Naive thymus-derived CD4-positive, alpha-beta T cell (primary cell): ENCODE measurements around the gene TUBA1C. TPM values are rescaled to one million over a fixed set of nuclear protein-coding genes. Genes with fewer than 3 reads are reported as not detected.

Experiments used
- ATAC-seq: fragments of 150-1000 bp; cut with Tn5 transposase; 2 replicates; pipeline ENCODE4 v1.10.0; 2021; ENCODE audit warnings: mild to moderate bottlenecking, moderate library complexity
- CTCF ChIA-PET: fragments of 350-600 bp; sonication (Branson Sonifier 250); formaldehyde crosslinking; loops from one replicate; lab custom pipeline; 2021; ENCODE audit warnings: antibody characterized with exemption; lab: Charles Lee
- POLR2A ChIA-PET: fragments of 350-600 bp; sonication (Branson Sonifier 250); formaldehyde crosslinking; loops from one replicate; lab custom pipeline; 2021; ENCODE audit warnings: antibody characterized with exemption, inconsistent platforms; lab: Charles Lee
- DNase-seq, 9 donors: peaks; one replicate each; pipeline versions ENCODE4 v3.0.0 to v3.0.0-alpha.2; 2020 to 2022; ENCODE audit warnings: mixed read lengths in 1 of 9
- H3K27ac ChIP-seq: one replicate; pipeline ENCODE4 v1.7.0; 2013; ENCODE audit warnings: mild to moderate bottlenecking, low read depth, low read length, moderate library complexity
- H3K27me3 ChIP-seq, 2 donors: one replicate each; pipeline ENCODE4 v1.7.0; 2013; ENCODE audit warnings: low read length in 2 of 2, mild to moderate bottlenecking in 2 of 2, moderate library complexity in 2 of 2; ENCODE audit not compliant: control insufficient read depth in 2 of 2, insufficient read depth in 2 of 2
- H3K36me3 ChIP-seq, 3 experiments: 1 replicate in 2 of 3; 2 replicates in 1 of 3; pipeline ENCODE4 v1.7.0; 2013; ENCODE audit warnings: low read length in 3 of 3, mild to moderate bottlenecking in 3 of 3, moderate library complexity in 1 of 3; ENCODE audit not compliant: insufficient read depth in 3 of 3, control insufficient read depth in 2 of 3
- H3K4me1 ChIP-seq, 2 donors: one replicate each; pipeline ENCODE4 v1.7.0; 2013; ENCODE audit warnings: low read length in 2 of 2, mild to moderate bottlenecking in 2 of 2, moderate library complexity in 1 of 2; ENCODE audit not compliant: control insufficient read depth in 2 of 2, insufficient read depth in 2 of 2
- H3K4me3 ChIP-seq: 2 replicates; pipeline ENCODE4 v1.7.0; 2013; ENCODE audit warnings: mild to moderate bottlenecking, low read length
- H3K9me3 ChIP-seq, 3 experiments: 1 replicate in 2 of 3; 2 replicates in 1 of 3; pipeline ENCODE4 v1.7.0; 2013; ENCODE audit warnings: low read length in 3 of 3; ENCODE audit not compliant: control insufficient read depth in 2 of 3
- H3K27ac Mint-ChIP-seq, 9 donors: one replicate each; pipeline ENCODE4 v1.8.0; 2020 to 2022; ENCODE audit warnings: mixed read lengths in 9 of 9, mild to moderate bottlenecking in 8 of 9, moderate library complexity in 5 of 9, inconsistent platforms in 2 of 9
- H3K27me3 Mint-ChIP-seq, 5 donors: one replicate each; pipeline ENCODE4 v1.8.0; 2021 to 2022; ENCODE audit warnings: mixed read lengths in 5 of 5, mild to moderate bottlenecking in 1 of 5
- H3K36me3 Mint-ChIP-seq, 5 donors: one replicate each; pipeline ENCODE4 v1.8.0; 2020 to 2022; ENCODE audit warnings: mixed read lengths in 5 of 5, mild to moderate bottlenecking in 3 of 5, inconsistent platforms in 1 of 5
- H3K4me1 Mint-ChIP-seq, 7 donors: one replicate each; pipeline ENCODE4 v1.8.0; 2020 to 2022; ENCODE audit warnings: mixed read lengths in 7 of 7, mild to moderate bottlenecking in 3 of 7, inconsistent platforms in 1 of 7
- H3K4me3 Mint-ChIP-seq, 10 donors: one replicate each; pipeline ENCODE4 v1.8.0; 2020 to 2022; ENCODE audit warnings: mild to moderate bottlenecking in 10 of 10, mixed read lengths in 10 of 10, moderate library complexity in 6 of 10, inconsistent platforms in 2 of 10
- H3K9me3 Mint-ChIP-seq, 11 donors: one replicate each; pipeline ENCODE4 v1.8.0; 2020 to 2022; ENCODE audit warnings: mixed read lengths in 11 of 11, mild to moderate bottlenecking in 4 of 11, inconsistent platforms in 1 of 11, moderate library complexity in 1 of 11
- intact Hi-C, 2 donors: fragments of 100-400 bp; cut with micrococcal nuclease; formaldehyde crosslinking; loops; one replicate each; pipeline ENCODE4 v1.15.1; 2023
- polyA plus RNA-seq, 2 donors: library from polyadenylated mRNA; unstranded; fragments of 300-500 nt; fragmentation: Illumina TruSeq; gene quantifications; one replicate each; pipeline ENCODE4 v1.2.3, GENCODE V29; 2021
- total RNA-seq, 6 experiments: library from RNA in 5 of 6; stranded (reverse) in 5 of 6; gene quantifications; 1 replicate in 5 of 6; 2 replicates in 1 of 6; pipeline ENCODE4 v1.2.3 and lab custom pipeline; 2021 to 2026

Gene TUBA1C
- total and polyA plus RNA-seq, 7 experiments from 2014 or later: 17.9 to 195 (median 23.1) TPM

DNA sequence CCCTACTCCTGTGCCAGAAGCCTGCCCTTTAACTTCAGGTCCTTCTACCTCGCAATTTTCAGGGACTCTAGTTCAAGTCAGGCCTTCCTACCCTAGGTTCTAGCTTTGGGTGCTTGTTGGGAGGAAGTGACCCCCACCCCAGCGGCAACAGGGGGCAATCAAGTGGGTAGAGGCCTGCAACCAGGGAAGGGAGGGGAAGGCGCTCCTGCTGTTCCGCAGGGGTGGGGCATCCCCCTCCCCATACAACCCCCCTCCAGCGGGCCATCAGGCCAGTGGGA lies 29.9 kb downstream of the TUBA1C start:
- Mint-ChIP-seq H3K9me3 (peaks cover 0 to 2% (median 0%) of the 10 kb centered on the region in 11 donors), H3K4me3 (peak overlapping the region in 1 of 10 donors; percentile 80), H3K27me3 (peaks cover 32 to 71% (median 40%) of the 10 kb centered on the region in 5 donors), H3K4me1 (peaks cover 7 to 27% (median 21%) of the 10 kb centered on the region in 7 donors), H3K36me3 (no peaks in the 10 kb centered on the region), H3K27ac (no peak overlapping the region)
- ChIA-PET CTCF (interaction anchor here (0.5 to 1.6 kb wide), 6 partner anchors 10 to 281 kb away, joined by 3 to 8 read pairs (median 4); no protein-coding TSS in a partner anchor), POLR2A (interaction anchor here (0.6 kb wide), 1 partner anchor 394 kb away, joined by 3 read pairs; no protein-coding TSS in a partner anchor)
- no peak for ATAC-seq
- no peak for DNase-seq
- Histone ChIP-seq H3K9me3 (no peaks in the 10 kb centered on the region), H3K36me3 (no peaks in the 10 kb centered on the region), H3K4me1 (peaks cover 10 to 11% of the 10 kb centered on the region in 2 donors), H3K4me3 (no peak overlapping the region), H3K27ac (no peak overlapping the region), H3K27me3 (peaks cover 0 to 28% of the 10 kb centered on the region in 2 donors)
- intact Hi-C loops: no loop called here

DNA sequence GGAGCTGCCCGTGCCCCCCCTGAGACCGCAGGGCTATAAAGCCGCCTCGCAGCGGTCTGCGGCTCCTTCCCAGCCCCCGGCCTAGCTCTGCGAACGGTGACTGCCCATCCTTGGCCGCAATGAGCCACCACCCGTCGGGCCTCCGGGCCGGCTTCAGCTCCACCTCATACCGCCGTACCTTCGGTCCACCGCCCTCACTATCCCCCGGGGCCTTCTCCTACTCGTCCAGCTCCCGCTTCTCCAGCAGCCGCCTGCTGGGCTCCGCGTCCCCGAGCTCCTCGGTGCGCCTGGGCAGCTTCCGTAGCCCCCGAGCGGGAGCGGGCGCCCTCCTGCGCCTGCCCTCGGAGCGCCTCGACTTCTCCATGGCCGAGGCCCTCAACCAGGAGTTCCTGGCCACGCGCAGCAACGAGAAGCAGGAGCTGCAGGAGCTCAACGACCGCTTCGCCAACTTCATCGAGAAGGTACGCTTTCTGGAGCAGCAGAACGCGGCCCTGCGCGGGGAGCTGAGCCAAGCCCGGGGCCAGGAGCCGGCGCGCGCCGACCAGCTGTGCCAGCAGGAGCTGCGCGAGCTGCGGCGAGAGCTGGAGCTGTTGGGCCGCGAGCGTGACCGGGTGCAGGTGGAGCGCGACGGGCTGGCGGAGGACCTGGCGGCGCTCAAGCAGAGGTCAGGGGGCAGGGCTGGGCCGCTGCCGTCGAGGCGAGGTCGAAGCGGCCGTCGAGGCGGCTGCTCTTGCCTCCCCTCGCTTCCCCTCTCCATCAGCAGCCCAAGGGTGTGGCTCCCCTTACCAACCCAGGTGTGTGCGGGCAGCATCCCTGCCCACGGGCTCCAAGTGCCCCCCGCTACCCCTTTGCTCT lies 30.4 kb downstream of the TUBA1C start, which contains the start of gene PRPH:
Gene PRPH, plus strand, starts transcription at position 66 of the 855 bp plus-strand sequence. Its CDS starts 54 bp downstream, at position 120.
- ChIA-PET CTCF (interaction anchor here (0.5 to 1.6 kb wide), 7 partner anchors 8 to 280 kb away, joined by 3 to 8 read pairs (median 4); no protein-coding TSS in a partner anchor), POLR2A (interaction anchor here (0.6 kb wide), 1 partner anchor 394 kb away, joined by 3 read pairs; no protein-coding TSS in a partner anchor)
- H3K36me3 Mint-ChIP-seq: no peaks in the 10 kb centered on the region
- peaks cover 0 to 2% (median 0%) of the 10 kb centered on the region in 11 donors for H3K9me3 Mint-ChIP-seq
- H3K4me1 Mint-ChIP-seq: peaks cover 7 to 27% (median 21%) of the 10 kb centered on the region in 7 donors
- H3K9me3 ChIP-seq: no peaks in the 10 kb centered on the region
- H3K36me3 ChIP-seq: no peaks in the 10 kb centered on the region
- H3K4me1 ChIP-seq: peaks cover 10 to 11% of the 10 kb centered on the region in 2 donors
- ATAC-seq (no peak), DNase-seq (no peak)
- no peak within 1 kb of the TSS for H3K27ac ChIP-seq
- no peak within 1 kb of the TSS for H3K4me3 ChIP-seq
- H3K27me3 Mint-ChIP-seq: peaks cover 32 to 70% (median 40%) of the 10 kb centered on the region in 5 donors
- peaks cover 0 to 28% of the 10 kb centered on the region in 2 donors for H3K27me3 ChIP-seq
- intact Hi-C loops: no loop called here
- no peak within 1 kb of the TSS for H3K27ac Mint-ChIP-seq
- peak within 1 kb of the TSS in 2 of 10 donors; percentile 16 to 80 for H3K4me3 Mint-ChIP-seq

DNA sequence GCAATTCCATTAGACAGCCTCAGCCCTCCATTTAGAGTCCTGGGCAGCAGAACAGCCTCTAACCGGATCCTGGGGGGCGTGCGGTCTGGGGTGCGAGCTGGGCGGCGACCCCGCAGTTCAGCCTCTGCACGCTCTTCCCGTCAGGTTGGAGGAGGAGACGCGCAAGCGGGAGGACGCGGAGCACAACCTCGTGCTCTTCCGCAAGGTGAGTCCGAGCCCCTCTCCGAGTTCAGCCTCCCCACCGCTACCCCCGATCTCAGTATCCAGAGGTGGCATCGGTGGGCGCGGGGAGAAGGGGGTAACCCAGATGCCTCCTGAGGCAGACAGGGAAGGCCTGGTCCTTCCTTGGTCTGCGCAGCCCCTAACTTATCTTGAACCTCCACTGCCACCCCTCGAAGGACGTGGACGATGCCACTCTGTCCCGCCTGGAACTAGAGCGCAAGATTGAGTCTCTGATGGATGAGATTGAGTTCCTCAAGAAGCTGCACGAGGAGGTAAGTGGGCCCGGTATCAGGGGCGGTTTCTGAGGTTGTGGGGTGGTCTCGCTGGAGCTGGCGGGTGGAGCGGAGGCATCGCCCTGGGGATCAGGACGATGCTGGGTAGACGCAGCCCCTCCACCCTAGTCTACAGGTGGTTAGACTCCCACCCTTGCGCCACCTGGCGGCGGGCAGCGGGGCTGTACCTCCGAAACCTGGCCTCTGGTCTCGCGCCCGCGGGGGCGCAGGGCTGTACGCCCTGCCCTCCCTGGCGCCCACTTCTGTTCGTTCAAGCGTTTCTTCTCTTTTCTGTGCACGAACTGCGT lies 31.4 kb downstream of the TUBA1C start:
- peak overlapping the region; percentile 36 for H3K4me3 ChIP-seq
- intact Hi-C loops: loop anchor here (1.0 to 2.0 kb wide), 3 partner anchors 8 to 47 kb away; partner anchors contain the start of gene TROAP (in 1 of the 2)
- peaks cover 10 to 11% of the 10 kb centered on the region in 2 donors for H3K4me1 ChIP-seq
- H3K36me3 ChIP-seq: no peaks in the 10 kb centered on the region
- H3K9me3 ChIP-seq: no peaks in the 10 kb centered on the region
- no peak overlapping the region for H3K27ac Mint-ChIP-seq
- CTCF ChIA-PET: interaction anchor here (0.6 to 1.6 kb wide), 4 partner anchors 9 to 145 kb away, joined by 3 to 4 read pairs (median 4); partner anchors contain the start of gene C1QL4
- no peak overlapping the region for H3K27ac ChIP-seq
- peaks cover 38 to 68% (median 46%) of the 10 kb centered on the region in 5 donors for H3K27me3 Mint-ChIP-seq
- ATAC-seq (peak; percentile 82), DNase-seq (peak; percentile 37 to 75 (median 58))
- peaks cover 0 to 2% (median 0%) of the 10 kb centered on the region in 11 donors for H3K9me3 Mint-ChIP-seq
- H3K4me3 Mint-ChIP-seq: peak overlapping the region; percentile 57 to 83 (median 74)
- H3K4me1 Mint-ChIP-seq: peaks cover 7 to 27% (median 21%) of the 10 kb centered on the region in 7 donors
- H3K36me3 Mint-ChIP-seq: no peaks in the 10 kb centered on the region
- H3K27me3 ChIP-seq: peaks cover 0 to 28% of the 10 kb centered on the region in 2 donors
- POLR2A ChIA-PET: interaction anchor here (1.2 kb wide), 1 partner anchor 37 kb away, joined by 4 read pairs; no protein-coding TSS in a partner anchor

DNA sequence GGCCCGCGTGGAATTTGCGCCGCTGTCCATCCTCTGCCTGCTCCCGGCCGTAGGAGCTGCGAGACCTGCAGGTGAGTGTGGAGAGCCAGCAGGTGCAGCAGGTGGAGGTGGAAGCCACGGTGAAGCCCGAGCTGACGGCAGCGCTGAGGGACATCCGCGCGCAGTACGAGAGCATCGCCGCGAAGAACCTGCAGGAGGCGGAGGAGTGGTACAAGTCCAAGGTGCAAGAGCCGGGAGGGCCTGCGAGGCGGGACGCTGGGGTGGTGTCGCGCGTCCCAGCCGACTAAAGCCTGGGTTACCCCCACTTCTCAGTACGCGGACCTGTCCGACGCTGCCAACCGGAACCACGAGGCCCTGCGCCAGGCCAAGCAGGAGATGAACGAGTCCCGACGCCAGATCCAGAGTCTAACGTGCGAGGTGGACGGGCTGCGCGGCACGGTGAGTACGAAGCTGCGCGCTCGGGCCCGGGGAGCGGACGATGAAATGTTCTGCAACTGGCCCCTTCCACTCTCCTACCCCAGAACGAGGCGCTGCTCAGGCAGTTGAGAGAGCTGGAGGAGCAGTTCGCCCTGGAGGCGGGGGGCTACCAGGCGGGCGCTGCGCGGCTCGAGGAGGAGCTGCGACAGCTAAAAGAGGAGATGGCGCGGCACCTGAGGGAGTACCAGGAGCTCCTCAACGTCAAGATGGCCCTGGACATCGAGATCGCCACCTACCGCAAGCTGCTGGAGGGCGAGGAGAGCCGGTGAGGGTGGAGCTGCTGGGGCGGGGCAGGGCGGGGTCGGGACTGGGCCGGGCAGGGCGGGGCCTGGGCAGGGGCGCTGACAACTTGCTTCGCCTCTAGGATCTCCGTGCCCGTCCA lies 32.2 kb downstream of the TUBA1C start:
- POLR2A ChIA-PET: interaction anchor here (1.2 kb wide), 1 partner anchor 36 kb away, joined by 4 read pairs; no protein-coding TSS in a partner anchor
- Mint-ChIP-seq H3K4me3 (peak overlapping the region; percentile 59 to 83 (median 74)), H3K9me3 (peaks cover 0 to 2% (median 0%) of the 10 kb centered on the region in 11 donors), H3K36me3 (no peaks in the 10 kb centered on the region), H3K4me1 (peaks cover 7 to 27% (median 25%) of the 10 kb centered on the region in 7 donors), H3K27ac (no peak overlapping the region), H3K27me3 (peaks cover 39 to 64% (median 48%) of the 10 kb centered on the region in 5 donors)
- no peak overlapping the region for H3K27ac ChIP-seq
- no peaks in the 10 kb centered on the region for H3K36me3 ChIP-seq
- H3K27me3 ChIP-seq: peaks cover 0 to 28% of the 10 kb centered on the region in 2 donors
- DNase-seq (peak in 4 of 9 donors; percentile 39 to 55 (median 40)), ATAC-seq (peak; percentile 61)
- no peaks in the 10 kb centered on the region for H3K9me3 ChIP-seq
- intact Hi-C loops: loop anchor here (1.0 to 2.0 kb wide), 4 partner anchors 9 to 46 kb away; partner anchors contain the start of gene TROAP (in 1 of the 2)
- peaks cover 10 to 11% of the 10 kb centered on the region in 2 donors for H3K4me1 ChIP-seq
- H3K4me3 ChIP-seq: peak overlapping the region; percentile 36
- CTCF ChIA-PET: interaction anchor here (1.0 to 1.6 kb wide), 4 partner anchors 8 to 257 kb away, joined by 3 to 4 read pairs (median 3); partner anchors contain the start of gene C1QL4

DNA sequence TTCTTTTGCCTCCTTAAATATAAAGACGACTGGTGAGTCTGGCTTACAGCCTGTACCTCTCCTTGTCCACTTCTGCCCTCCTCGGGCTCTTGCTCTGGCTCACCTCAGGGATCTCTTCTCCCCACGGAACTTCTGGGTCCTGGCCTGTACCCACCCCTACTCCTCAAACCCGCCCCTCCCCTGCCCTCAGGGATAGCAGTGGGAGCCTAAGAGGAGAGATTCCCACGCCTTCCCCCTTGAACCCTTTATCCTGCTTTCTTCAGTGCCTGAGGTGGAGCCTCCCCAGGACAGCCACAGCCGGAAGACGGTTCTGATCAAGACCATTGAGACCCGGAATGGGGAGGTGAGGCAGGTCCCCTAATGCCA lies 32.8 kb downstream of the TUBA1C start:
- H3K9me3 ChIP-seq: no peaks in the 10 kb centered on the region
- intact Hi-C loops: loop anchor here (1.0 to 2.0 kb wide), 3 partner anchors 25 to 45 kb away; partner anchors contain the start of gene TROAP (in 1 of the 2)
- H3K27me3 ChIP-seq: peaks cover 0 to 28% of the 10 kb centered on the region in 2 donors
- no peak for DNase-seq
- no peak overlapping the region for H3K27ac ChIP-seq
- POLR2A ChIA-PET: interaction anchor here (1.2 kb wide), 1 partner anchor 36 kb away, joined by 4 read pairs; no protein-coding TSS in a partner anchor
- no peak overlapping the region for H3K27ac Mint-ChIP-seq
- H3K4me1 Mint-ChIP-seq: peaks cover 7 to 27% (median 25%) of the 10 kb centered on the region in 7 donors
- peaks cover 10 to 11% of the 10 kb centered on the region in 2 donors for H3K4me1 ChIP-seq
- H3K27me3 Mint-ChIP-seq: peaks cover 41 to 62% (median 49%) of the 10 kb centered on the region in 5 donors
- H3K9me3 Mint-ChIP-seq: peaks cover 0 to 2% (median 0%) of the 10 kb centered on the region in 11 donors
- H3K4me3 Mint-ChIP-seq: peak overlapping the region; percentile 4 to 80 (median 57)
- CTCF ChIA-PET: interaction anchor here (1.0 to 1.6 kb wide), 3 partner anchors 9 to 257 kb away, joined by 3 to 4 read pairs (median 3); partner anchors contain the start of gene C1QL4
- H3K36me3 ChIP-seq: no peaks in the 10 kb centered on the region
- ATAC-seq: no peak
- H3K4me3 ChIP-seq: no peak overlapping the region
- H3K36me3 Mint-ChIP-seq: no peaks in the 10 kb centered on the region
